ENCODE results near the gene SLC6A8.
"Not testable (repeated sequence)": the region's sequence is repeated elsewhere in the genome, so short reads cannot be mapped to it uniquely, and the experiment has no call there.

Gene SLC6A8

DNA sequence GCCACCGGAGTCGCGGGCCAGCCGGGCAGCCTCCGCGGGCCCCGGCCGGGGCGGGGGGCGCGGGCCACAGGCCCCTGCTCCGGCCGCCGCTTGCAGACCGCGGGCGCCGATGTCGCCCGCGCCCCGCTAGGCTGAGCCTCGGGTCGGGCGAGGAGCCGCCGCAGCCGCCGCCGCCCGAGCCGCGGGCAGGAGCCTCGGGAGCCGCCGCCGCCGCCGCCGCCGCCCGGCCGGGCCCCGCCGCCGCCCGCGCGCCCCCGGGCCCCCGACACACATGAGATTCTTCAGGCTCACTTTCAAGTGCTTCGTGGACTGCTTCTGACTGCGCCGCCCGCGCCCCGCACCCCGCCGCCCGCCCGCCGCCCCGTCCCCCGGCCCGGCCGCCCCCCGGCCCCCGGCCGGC is 345 bp downstream of the SLC6A8 start:
- Histone ChIP-seq H3K4me1 (ENCODE audit: control insufficient read depth, insufficient read depth, low read length) (peaks cover 3% of the 10 kb centered on the region), H3K27me3 (ENCODE audit: control insufficient read depth, insufficient read depth, low read length) (no peaks in the 10 kb centered on the region), H3K9ac (ENCODE audit: low read length) (no peak overlapping the region), H3K36me3 (ENCODE audit: control insufficient read depth, insufficient read depth, low read length) (no peaks in the 10 kb centered on the region), H3K4me3 (ENCODE audit: low read length) (no peak overlapping the region), H3K27ac (ENCODE audit: low read depth, low read length) (no peak overlapping the region)

DNA sequence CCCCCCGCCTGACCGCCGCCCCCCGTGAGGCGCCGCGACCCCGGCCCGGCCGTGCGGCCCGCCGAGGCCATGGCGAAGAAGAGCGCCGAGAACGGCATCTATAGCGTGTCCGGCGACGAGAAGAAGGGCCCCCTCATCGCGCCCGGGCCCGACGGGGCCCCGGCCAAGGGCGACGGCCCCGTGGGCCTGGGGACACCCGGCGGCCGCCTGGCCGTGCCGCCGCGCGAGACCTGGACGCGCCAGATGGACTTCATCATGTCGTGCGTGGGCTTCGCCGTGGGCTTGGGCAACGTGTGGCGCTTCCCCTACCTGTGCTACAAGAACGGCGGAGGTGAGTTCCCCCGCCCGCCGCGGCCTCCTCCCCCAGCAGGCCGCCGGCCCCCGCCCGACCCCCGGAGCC is 780 bp downstream of the SLC6A8 start:
- peak overlapping the region; percentile 46 for H3K4me3 ChIP-seq (ENCODE audit: low read length)
- peak overlapping the region; percentile 77 for H3K27ac ChIP-seq (ENCODE audit: low read depth, low read length)
- no peaks in the 10 kb centered on the region for H3K36me3 ChIP-seq (ENCODE audit: control insufficient read depth, insufficient read depth, low read length)
- H3K27me3 ChIP-seq (ENCODE audit: control insufficient read depth, insufficient read depth, low read length): no peaks in the 10 kb centered on the region
- peaks cover 3% of the 10 kb centered on the region for H3K4me1 ChIP-seq (ENCODE audit: control insufficient read depth, insufficient read depth, low read length)
- H3K9ac ChIP-seq (ENCODE audit: low read length): no peak overlapping the region

DNA sequence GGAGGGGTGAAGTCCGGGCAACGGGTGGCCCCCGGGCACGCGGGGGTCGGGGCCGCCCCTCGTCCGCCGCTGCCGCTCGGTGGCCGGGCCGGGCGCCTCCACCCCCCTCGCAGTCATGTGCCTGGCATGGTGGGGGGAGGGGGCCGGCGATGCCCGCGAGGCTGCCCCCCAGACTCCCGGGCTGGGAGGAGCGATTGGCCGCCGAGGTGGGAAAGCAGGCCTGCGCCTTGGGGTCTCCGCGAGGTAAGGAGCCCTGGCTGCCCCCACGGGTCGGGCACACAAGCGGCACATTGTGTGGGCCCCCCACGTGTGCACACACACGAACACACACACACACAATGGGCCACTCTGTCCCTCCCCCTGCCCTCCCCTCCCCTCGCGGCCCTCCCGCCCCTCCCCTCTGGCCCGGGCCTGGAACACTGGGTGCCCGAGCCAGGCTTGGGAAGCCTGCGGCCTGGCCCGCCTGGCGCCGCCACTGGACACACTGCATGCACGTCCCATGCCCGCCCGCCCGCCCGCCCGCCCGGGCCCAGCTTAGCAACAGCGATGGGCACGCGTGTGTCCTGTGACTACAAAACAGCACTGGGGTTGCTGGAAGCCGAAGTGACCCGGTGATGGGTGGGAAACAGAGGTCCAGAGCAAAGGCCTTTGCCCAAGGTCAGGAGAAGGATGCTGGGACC is 1.3 kb downstream of the SLC6A8 start:
- Histone ChIP-seq H3K4me3 (ENCODE audit: low read length) (peak overlapping the region; percentile 49), H3K4me1 (ENCODE audit: control insufficient read depth, insufficient read depth, low read length) (peaks cover 3% of the 10 kb centered on the region), H3K36me3 (ENCODE audit: control insufficient read depth, insufficient read depth, low read length) (no peaks in the 10 kb centered on the region), H3K27ac (ENCODE audit: low read depth, low read length) (peak overlapping the region; percentile 77), H3K27me3 (ENCODE audit: control insufficient read depth, insufficient read depth, low read length) (no peaks in the 10 kb centered on the region), H3K9ac (ENCODE audit: low read length) (no peak overlapping the region)

DNA sequence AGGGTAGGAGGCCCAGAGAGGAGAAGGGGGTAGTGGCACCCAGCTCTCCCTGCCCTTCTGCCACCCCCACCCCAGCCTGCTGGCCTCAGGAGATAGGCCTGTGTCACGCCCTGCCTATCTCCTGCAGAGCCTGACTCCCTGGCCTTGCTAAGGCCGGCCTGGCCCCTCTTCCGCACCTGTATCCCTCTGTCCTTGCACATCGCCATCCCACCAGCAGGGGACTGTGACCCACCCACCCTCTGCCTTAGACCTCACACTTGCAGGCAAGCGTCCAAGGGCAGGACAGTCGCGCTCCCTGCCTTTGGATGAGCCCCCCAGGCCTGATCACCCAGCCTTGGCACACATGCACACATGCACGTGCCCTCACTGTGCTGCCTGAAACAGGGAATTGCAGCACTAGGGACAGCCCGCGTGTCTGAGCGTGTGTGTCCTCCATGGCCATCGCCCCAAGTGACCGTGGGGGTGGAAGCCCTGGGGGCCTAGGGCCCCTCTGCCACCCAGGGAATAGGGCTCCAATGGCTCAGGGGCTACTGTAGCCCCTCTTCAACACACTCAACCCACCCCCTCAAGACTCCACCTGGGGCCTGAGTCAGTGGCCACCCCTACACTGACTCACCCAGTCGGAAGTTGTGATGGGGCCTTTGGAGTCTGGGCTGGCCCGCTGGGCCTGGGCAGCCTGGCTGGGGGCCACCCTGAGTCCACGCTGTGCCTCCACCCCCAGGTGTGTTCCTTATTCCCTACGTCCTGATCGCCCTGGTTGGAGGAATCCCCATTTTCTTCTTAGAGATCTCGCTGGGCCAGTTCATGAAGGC is 2.1 kb downstream of the SLC6A8 start:
- Histone ChIP-seq H3K36me3 (ENCODE audit: control insufficient read depth, insufficient read depth, low read length) (no peaks in the 10 kb centered on the region), H3K27ac (ENCODE audit: low read depth, low read length) (peak overlapping the region; percentile 73), H3K27me3 (ENCODE audit: control insufficient read depth, insufficient read depth, low read length) (no peaks in the 10 kb centered on the region), H3K4me3 (ENCODE audit: low read length) (peak overlapping the region; percentile 49), H3K9ac (ENCODE audit: low read length) (no peak overlapping the region), H3K4me1 (ENCODE audit: control insufficient read depth, insufficient read depth, low read length) (peaks cover 3% of the 10 kb centered on the region)

DNA sequence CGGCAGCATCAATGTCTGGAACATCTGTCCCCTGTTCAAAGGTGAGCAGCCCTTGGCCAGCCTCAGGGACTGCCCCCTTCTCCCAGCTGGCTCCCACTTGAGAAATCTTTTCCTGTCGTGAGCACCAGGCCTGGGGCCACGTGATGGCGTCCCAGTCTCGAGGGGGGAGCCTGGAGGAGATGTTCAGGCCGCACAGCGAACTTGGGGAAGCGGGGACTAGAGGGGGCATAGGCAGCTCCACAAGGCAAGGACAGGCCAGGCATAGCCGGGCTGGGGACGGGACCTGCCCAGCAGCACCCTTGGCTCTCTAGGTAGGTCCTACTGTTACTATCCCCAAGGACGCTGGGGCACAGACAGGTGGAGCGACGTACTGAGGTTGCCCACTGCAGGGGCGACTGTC is 2.7 kb downstream of the SLC6A8 start:
- peak overlapping the region; percentile 73 for H3K27ac ChIP-seq (ENCODE audit: low read depth, low read length)
- H3K9ac ChIP-seq (ENCODE audit: low read length): no peak overlapping the region
- H3K27me3 ChIP-seq (ENCODE audit: control insufficient read depth, insufficient read depth, low read length): no peaks in the 10 kb centered on the region
- H3K4me3 ChIP-seq (ENCODE audit: low read length): peak overlapping the region; percentile 21
- no peaks in the 10 kb centered on the region for H3K36me3 ChIP-seq (ENCODE audit: control insufficient read depth, insufficient read depth, low read length)
- H3K4me1 ChIP-seq (ENCODE audit: control insufficient read depth, insufficient read depth, low read length): peaks cover 3% of the 10 kb centered on the region

DNA sequence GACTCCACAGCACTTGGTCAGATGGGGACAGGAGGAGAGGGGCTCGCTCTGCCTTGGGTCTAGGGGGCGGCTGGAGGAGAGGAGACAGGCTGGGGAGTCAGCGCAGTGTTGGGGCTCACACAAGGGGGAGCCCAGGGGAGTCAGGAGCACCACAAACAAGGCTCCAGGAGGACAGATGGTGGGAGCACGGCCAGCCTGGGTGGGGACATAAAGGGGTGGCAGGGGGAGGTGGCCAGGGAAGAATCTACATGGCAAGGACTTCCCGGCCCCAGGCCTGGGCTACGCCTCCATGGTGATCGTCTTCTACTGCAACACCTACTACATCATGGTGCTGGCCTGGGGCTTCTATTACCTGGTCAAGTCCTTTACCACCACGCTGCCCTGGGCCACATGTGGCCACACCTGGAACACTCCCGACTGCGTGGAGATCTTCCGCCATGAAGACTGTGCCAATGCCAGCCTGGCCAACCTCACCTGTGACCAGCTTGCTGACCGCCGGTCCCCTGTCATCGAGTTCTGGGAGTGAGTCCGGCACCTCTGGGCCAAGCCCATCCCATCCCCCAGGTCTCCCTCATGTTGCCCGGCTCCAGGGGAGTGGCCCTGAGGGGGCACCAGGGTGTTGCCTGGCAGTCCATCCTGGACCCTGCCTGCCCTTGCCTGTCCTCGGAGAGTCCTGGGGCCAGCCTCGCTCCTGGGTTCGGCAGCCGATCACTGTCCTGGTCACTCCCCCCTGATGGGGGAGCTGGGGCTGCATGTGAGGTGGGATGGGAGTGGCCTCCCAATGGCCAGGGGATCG is 3.5 kb downstream of the SLC6A8 start:
- not testable (repeated sequence) for H3K9ac ChIP-seq (ENCODE audit: low read length); H3K4me1 ChIP-seq (ENCODE audit: control insufficient read depth, insufficient read depth, low read length); H3K27me3 ChIP-seq (ENCODE audit: control insufficient read depth, insufficient read depth, low read length); H3K4me3 ChIP-seq (ENCODE audit: low read length); H3K27ac ChIP-seq (ENCODE audit: low read depth, low read length); H3K36me3 ChIP-seq (ENCODE audit: control insufficient read depth, insufficient read depth, low read length)

DNA sequence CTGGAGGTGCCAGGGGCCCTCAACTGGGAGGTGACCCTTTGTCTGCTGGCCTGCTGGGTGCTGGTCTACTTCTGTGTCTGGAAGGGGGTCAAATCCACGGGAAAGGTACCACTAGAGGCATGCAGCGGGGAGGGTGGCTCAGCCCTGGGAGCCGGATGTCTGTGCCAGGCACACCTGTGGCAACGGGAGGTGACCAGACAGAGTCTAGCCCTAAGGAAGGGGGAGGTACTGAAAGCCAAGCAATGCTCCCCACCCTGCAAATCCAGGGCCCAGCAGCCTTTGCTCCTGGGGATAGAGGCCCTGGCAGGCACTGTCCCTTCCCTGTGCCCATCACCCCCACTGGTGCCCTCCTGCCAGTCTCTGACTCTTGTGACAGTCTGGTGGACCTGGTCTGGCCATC is 4.3 kb downstream of the SLC6A8 start:
- Histone ChIP-seq H3K36me3 (ENCODE audit: control insufficient read depth, insufficient read depth, low read length) (no peaks in the 10 kb centered on the region), H3K27ac (ENCODE audit: low read depth, low read length) (no peak overlapping the region), H3K9ac (ENCODE audit: low read length) (no peak overlapping the region)

DNA sequence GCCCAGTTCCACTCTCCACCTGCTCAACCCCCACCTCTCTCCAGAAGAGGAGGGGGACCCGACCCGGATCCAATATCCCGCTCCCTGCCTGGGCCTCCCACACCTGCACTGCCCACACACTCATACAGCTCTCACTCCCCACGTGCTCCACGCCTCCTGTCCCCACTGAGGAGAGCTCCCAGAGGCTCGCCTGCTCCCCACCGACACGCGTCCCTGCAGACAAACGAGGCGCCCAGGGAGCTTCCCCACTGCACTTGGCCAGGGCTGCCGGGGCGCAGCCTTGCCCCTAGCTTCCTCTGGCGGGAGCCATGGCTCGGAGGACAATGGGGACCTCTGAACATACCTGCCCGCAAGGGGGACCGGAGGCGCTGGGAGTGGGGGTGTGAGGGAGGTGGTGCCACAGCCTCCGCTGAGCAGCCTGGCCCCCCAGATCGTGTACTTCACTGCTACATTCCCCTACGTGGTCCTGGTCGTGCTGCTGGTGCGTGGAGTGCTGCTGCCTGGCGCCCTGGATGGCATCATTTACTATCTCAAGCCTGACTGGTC is 5.0 kb downstream of the SLC6A8 start:
- Histone ChIP-seq H3K4me3 (ENCODE audit: low read length) (no peak overlapping the region), H3K27ac (ENCODE audit: low read depth, low read length) (no peak overlapping the region), H3K9ac (ENCODE audit: low read length) (no peak overlapping the region), H3K36me3 (ENCODE audit: control insufficient read depth, insufficient read depth, low read length) (no peaks in the 10 kb centered on the region), H3K4me1 (ENCODE audit: control insufficient read depth, insufficient read depth, low read length) (peaks cover 3% of the 10 kb centered on the region), H3K27me3 (ENCODE audit: control insufficient read depth, insufficient read depth, low read length) (no peaks in the 10 kb centered on the region)

More for the DNA sequence above, 4.3 kb downstream of the SLC6A8 start:
- Histone ChIP-seq H3K4me1 (ENCODE audit: control insufficient read depth, insufficient read depth, low read length) (peaks cover 3% of the 10 kb centered on the region), H3K27me3 (ENCODE audit: control insufficient read depth, insufficient read depth, low read length) (no peaks in the 10 kb centered on the region), H3K4me3 (ENCODE audit: low read length) (no peak overlapping the region)

DNA sequence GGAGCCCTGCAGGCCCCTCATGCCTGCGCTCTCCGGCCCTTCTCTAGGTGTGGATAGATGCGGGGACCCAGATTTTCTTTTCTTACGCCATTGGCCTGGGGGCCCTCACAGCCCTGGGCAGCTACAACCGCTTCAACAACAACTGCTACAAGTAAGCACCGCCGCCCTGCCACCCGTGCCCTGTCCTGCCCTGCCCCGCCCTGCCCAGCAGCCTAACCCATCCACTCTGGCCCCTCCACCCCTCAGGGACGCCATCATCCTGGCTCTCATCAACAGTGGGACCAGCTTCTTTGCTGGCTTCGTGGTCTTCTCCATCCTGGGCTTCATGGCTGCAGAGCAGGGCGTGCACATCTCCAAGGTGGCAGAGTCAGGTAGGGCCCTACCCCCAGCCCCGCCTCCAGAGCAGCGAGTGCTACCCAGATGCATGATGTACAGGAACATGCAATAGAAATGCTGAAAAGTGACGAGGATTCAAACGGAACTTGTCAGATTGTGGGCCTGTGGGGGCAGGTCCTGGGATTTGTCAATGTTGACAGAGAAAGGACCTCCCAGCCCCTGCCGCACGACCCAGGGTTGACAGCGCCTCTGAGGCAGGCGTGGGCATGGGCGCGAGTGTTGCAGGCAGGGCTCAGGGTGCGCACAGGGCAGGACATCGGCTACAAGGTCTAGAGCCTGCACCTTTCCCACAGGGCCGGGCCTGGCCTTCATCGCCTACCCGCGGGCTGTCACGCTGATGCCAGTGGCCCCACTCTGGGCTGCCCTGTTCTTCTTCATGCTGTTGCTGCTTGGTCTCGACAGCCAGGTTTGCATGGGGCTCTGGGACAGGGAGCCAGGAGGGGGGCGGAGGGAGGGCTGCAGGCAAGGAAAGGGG is 5.7 kb downstream of the SLC6A8 start:
- Histone ChIP-seq H3K9ac (ENCODE audit: low read length) (no peak overlapping the region), H3K36me3 (ENCODE audit: control insufficient read depth, insufficient read depth, low read length) (no peaks in the 10 kb centered on the region), H3K4me1 (ENCODE audit: control insufficient read depth, insufficient read depth, low read length) (peaks cover 3% of the 10 kb centered on the region), H3K27me3 (ENCODE audit: control insufficient read depth, insufficient read depth, low read length) (no peaks in the 10 kb centered on the region), H3K27ac (ENCODE audit: low read depth, low read length) (peak overlapping the region; percentile 51), H3K4me3 (ENCODE audit: low read length) (no peak overlapping the region)

DNA sequence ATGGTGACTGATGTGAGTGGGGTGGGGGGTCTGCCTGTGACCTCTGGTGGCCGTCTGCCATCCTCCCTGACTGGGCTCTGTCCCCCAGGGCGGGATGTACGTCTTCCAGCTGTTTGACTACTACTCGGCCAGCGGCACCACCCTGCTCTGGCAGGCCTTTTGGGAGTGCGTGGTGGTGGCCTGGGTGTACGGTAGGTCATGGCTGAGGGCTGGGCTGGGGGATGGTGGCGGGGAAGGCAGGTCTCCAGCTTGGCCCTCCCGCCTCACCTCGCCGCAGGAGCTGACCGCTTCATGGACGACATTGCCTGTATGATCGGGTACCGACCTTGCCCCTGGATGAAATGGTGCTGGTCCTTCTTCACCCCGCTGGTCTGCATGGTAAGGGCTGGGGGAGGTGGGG is 6.5 kb downstream of the SLC6A8 start:
- not testable (repeated sequence) for H3K9ac ChIP-seq (ENCODE audit: low read length); H3K27me3 ChIP-seq (ENCODE audit: control insufficient read depth, insufficient read depth, low read length); H3K36me3 ChIP-seq (ENCODE audit: control insufficient read depth, insufficient read depth, low read length); H3K27ac ChIP-seq (ENCODE audit: low read depth, low read length); H3K4me1 ChIP-seq (ENCODE audit: control insufficient read depth, insufficient read depth, low read length); H3K4me3 ChIP-seq (ENCODE audit: low read length)

DNA sequence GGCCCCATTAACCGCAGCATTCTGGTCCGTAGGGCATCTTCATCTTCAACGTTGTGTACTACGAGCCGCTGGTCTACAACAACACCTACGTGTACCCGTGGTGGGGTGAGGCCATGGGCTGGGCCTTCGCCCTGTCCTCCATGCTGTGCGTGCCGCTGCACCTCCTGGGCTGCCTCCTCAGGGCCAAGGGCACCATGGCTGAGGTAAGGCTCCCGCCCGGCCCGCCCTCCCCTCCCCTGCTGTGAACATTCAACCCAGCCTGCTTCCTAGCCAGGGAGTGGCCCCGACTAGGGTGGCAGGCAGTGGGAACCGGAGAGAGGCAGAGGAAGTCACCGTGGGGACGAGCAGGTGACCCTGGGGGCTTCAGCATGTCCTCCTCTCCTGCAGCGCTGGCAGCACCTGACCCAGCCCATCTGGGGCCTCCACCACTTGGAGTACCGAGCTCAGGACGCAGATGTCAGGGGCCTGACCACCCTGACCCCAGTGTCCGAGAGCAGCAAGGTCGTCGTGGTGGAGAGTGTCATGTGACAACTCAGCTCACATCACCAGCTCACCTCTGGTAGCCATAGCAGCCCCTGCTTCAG is 7.1 kb downstream of the SLC6A8 start:
- Histone ChIP-seq H3K27ac (ENCODE audit: low read depth, low read length) (no peak overlapping the region), H3K4me3 (ENCODE audit: low read length) (no peak overlapping the region), H3K27me3 (ENCODE audit: control insufficient read depth, insufficient read depth, low read length) (no peaks in the 10 kb centered on the region), H3K4me1 (ENCODE audit: control insufficient read depth, insufficient read depth, low read length) (peaks cover 2% of the 10 kb centered on the region), H3K9ac (ENCODE audit: low read length) (no peak overlapping the region), H3K36me3 (ENCODE audit: control insufficient read depth, insufficient read depth, low read length) (no peaks in the 10 kb centered on the region)

Measured in rectal smooth muscle tissue (tissue), 1 donor.